Lung (tissue), 12 donors: ENCODE measurements around the gene SEL1L3. TPM values are rescaled to one million over a fixed set of nuclear protein-coding genes. Genes with fewer than 3 reads are reported as not detected.

ENCODE experiments used
- ATAC-seq: fragments of 200-7000 bp; cut with Tn5 transposase; one replicate; pipeline ENCODE4 v1.9.1; 2020; ENCODE audit warnings: moderate number of reproducible peaks; ENCODE audit not compliant: insufficient read depth, low FRiP score
- DNase-seq, 3 donors: peaks; one replicate each; pipeline ENCODE4 v3.0.0-alpha.2; 2013 to 2017
- H3K27ac ChIP-seq, 2 donors: one replicate each; pipeline ENCODE4 v1.5.1; 2013; ENCODE audit warnings: mild to moderate bottlenecking in 2 of 2, moderate library complexity in 2 of 2, control low read depth in 1 of 2, inconsistent platforms in 1 of 2, low read depth in 1 of 2, low read length in 1 of 2
- H3K27me3 ChIP-seq, 3 donors: one replicate each; pipeline ENCODE4 v1.5.1; 2013; ENCODE audit warnings: low read length in 2 of 3; ENCODE audit not compliant: control insufficient read depth in 3 of 3, insufficient read depth in 3 of 3
- H3K36me3 ChIP-seq, 4 donors: one replicate each; pipeline ENCODE4 v1.5.1; 2013; ENCODE audit warnings: low read length in 4 of 4, mild to moderate bottlenecking in 1 of 4, moderate library complexity in 1 of 4; ENCODE audit not compliant: control insufficient read depth in 4 of 4, insufficient read depth in 4 of 4
- H3K4me1 ChIP-seq, 5 donors: one replicate each; pipeline ENCODE4 v1.5.1; 2013; ENCODE audit warnings: low read length in 5 of 5, mild to moderate bottlenecking in 2 of 5, moderate library complexity in 1 of 5; ENCODE audit not compliant: control insufficient read depth in 5 of 5, insufficient read depth in 5 of 5
- H3K4me3 ChIP-seq: one replicate; pipeline ENCODE4 v1.5.1; 2013; ENCODE audit warnings: mild to moderate bottlenecking, control low read depth, moderate library complexity
- H3K9ac ChIP-seq, 2 donors: one replicate each; pipeline ENCODE4 v1.5.1; 2013; ENCODE audit warnings: low read length in 2 of 2, control low read depth in 1 of 2; ENCODE audit not compliant: insufficient read depth in 1 of 2
- H3K9me3 ChIP-seq, 4 donors: one replicate each; pipeline ENCODE4 v1.5.1; 2013; ENCODE audit warnings: low read length in 3 of 4, mild to moderate bottlenecking in 1 of 4, moderate library complexity in 1 of 4; ENCODE audit not compliant: control insufficient read depth in 4 of 4, insufficient read depth in 3 of 4
- WGBS, 2 donors: extraction: QIAGEN DNeasy Blood & Tissue Kit; methylation state at CpG; one replicate each; pipeline ENCODE4 v1.1.7; 2013; 5-methylcytosine and 5-hydroxymethylcytosine counted together
- polyA plus RNA-seq, 2 donors: library from polyadenylated mRNA; stranded (reverse); fragments of 200-250 nt; gene quantifications; one replicate each; pipeline ENCODE4 v1.2.1, GENCODE V29; 2013
- total RNA-seq, 2 donors: library from RNA; depleted of rRNA in 1 of 2; stranded (reverse); fragments of >200 nt in 1 of 2; gene quantifications; one replicate each; pipeline ENCODE4 v1.2.1, GENCODE V29; 2014 to 2021
- TF ChIP-seq, protein P1 (sequence below): IDR thresholded peaks from 2 replicates; pipeline ENCODE4 v1.5.1; 2012; ENCODE audit warnings: mild to moderate bottlenecking; ENCODE audit errors: control extremely low read depth, extremely low read depth
- donor health status: control.
- donor health status: control.
- donor health status: Bipolar disorder and iron deficiency.
- donor health status: healthy.
- donor health status: DM: yes; HTN: yes; CAD: no.

The SEL1L3 gene
- total and polyA plus RNA-seq, 4 donors = 29.2 to 93.3 (median 57.1) TPM

DNA sequence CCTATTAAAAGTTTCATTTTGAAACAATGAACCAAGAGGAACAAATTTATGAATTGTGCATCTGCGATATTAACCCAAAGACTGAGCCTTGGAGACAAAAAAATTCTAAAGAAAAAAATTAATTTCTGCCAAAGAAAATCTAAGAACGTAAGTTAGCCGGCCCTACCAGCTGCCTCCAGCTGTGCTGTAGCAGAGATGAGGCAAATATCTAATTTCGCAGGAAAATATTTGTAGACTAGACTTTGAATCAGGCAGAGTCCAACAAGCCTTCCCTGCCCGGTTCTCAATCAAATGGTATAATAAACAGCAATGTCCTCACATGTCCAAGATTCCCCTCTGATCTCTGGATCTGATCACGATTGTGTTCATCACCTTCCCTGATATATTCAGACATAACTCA, 30.0 kb upstream of the SEL1L3 start:
- peaks cover 0 to 27% (median 9%) of the 10 kb centered on the region in 5 donors for H3K4me1 ChIP-seq
- WGBS, 2 donors = 79 to 94% methylated on average over 6 of the region's 6 CpGs
- H3K4me3 ChIP-seq = no peak overlapping the region
- H3K36me3 ChIP-seq = no peaks in the 10 kb centered on the region
- ATAC-seq (no peak), DNase-seq (peak; percentile 81 to 91 (median 89))
- no peak overlapping the region for H3K27ac ChIP-seq
- no peaks in the 10 kb centered on the region for H3K9me3 ChIP-seq
- H3K9ac ChIP-seq = no peak overlapping the region
- TF ChIP-seq, protein P1, sequence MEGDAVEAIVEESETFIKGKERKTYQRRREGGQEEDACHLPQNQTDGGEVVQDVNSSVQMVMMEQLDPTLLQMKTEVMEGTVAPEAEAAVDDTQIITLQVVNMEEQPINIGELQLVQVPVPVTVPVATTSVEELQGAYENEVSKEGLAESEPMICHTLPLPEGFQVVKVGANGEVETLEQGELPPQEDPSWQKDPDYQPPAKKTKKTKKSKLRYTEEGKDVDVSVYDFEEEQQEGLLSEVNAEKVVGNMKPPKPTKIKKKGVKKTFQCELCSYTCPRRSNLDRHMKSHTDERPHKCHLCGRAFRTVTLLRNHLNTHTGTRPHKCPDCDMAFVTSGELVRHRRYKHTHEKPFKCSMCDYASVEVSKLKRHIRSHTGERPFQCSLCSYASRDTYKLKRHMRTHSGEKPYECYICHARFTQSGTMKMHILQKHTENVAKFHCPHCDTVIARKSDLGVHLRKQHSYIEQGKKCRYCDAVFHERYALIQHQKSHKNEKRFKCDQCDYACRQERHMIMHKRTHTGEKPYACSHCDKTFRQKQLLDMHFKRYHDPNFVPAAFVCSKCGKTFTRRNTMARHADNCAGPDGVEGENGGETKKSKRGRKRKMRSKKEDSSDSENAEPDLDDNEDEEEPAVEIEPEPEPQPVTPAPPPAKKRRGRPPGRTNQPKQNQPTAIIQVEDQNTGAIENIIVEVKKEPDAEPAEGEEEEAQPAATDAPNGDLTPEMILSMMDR = no peak
- H3K27me3 ChIP-seq = no peaks in the 10 kb centered on the region

DNA sequence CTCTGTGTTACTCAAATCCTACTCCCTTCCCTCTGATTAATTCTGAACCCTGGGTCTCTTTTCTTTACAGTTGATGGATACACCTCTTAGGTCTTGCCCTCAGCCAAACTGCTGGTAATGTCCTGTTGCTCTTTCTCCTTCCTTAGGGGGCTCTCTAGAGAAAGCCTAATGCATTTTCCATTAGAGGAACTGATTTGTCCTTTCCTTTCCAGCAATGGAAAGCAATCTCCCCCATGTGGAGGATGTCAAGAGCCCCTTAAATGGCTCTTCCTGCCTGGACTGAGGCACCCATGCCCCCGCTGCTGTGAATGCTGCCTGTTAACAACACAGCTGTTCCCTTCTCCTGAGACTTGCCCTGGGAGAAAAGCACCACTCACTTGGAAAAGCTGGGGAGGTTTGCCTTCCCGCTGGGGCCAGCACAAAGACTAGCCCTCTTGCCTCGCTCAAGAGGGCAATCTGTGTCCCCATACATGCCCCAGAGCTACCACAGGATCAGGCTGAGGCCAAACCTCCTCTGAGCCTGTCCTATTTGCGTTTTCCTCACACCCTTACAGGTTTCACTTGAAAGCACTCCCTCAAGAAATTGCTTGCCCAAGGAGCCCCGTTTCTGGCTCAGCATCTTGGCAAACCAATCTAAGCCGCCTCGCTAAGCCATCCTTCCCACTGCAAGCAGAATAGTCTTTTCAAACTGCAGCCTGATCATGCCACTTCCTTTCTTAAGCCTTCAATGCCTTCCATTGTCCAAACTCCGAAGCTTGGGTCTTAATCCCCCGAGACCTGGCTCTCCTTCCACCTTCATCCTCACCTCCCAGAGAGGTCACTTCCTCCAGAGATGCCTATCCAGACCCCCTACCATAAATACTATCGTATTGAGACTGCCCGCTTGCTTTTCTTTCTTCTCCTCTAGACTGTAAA, 28.0 kb upstream of the SEL1L3 start:
- Histone ChIP-seq H3K27me3 (no peaks in the 10 kb centered on the region), H3K27ac (no peak overlapping the region), H3K36me3 (no peaks in the 10 kb centered on the region), H3K9ac (no peak overlapping the region), H3K4me3 (no peak overlapping the region), H3K9me3 (no peaks in the 10 kb centered on the region), H3K4me1 (peaks cover 0 to 27% (median 9%) of the 10 kb centered on the region in 5 donors)
- WGBS, 2 donors = 84 to 88% methylated on average over 11 of the region's 11 CpGs
- ATAC-seq (no peak), DNase-seq (peak in 2 of 3 donors; percentile 45 to 46)
- TF ChIP-seq, protein P1 = no peak

DNA sequence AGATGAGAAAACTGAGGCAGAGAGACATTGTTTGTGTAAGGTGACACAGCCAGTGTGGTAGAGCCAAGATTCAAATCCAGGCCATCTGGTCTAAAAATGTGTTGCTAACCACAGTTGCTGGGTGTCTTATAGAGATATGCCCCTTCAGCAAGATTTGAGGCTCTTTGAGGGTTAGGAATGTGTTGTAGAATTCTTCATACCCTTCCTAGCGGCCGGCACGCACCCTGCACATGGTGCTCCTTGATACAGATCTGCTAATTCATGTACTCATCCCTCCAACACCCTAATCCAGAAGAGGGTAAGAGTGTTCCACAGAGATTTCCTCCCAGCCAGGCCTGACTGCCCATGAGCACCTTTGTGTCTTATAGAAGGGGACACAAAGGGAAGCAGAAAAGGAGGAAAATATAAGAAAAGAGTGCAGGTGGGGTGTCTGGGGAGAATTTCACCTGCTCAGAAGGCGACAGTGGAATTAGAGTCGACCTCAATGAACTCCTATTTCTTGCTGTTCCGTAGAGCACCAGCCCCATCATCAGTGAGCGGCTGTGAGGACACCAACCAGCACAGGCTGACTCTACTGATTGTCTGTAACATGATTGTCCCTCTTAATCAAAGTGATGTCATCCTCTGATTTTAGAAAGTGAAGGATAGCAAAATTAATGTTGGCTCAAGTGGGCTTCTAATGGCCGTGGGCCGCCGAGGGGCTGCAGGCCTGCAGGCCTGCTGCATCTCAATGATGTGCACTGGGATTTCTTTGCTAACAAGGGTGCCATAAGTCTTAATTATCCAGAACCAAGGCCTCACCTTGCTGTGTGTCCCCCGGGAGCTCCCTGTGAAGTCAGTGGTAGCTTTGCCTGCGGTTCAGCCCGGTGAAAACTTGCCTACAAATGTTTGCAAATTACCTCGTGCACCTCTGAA, 27.1 kb upstream of the SEL1L3 start:
- no peaks in the 10 kb centered on the region for H3K36me3 ChIP-seq
- no peak overlapping the region for H3K9ac ChIP-seq
- no peaks in the 10 kb centered on the region for H3K27me3 ChIP-seq
- DNase-seq (no peak), ATAC-seq (no peak)
- H3K4me3 ChIP-seq = no peak overlapping the region
- H3K9me3 ChIP-seq = no peaks in the 10 kb centered on the region
- H3K27ac ChIP-seq = no peak overlapping the region
- peaks cover 0 to 30% (median 9%) of the 10 kb centered on the region in 5 donors for H3K4me1 ChIP-seq
- 94 to 95% methylated on average over 14 of the region's 14 CpGs for WGBS, 2 donors
- TF ChIP-seq, protein P1 = no peak
